Activated CD4-positive, CD25-positive, alpha-beta regulatory T cell treated with anti-CD3 and anti-CD28 coated beads, Interleukin-2, amount 50 U/mL, for 24 hours (primary cell): ENCODE results near the gene PRSS36.

Experiments
- ATAC-seq, 2 donors: fragments of 150-1000 bp; cut with Tn5 transposase; one replicate each; pipeline ENCODE4 v1.10.0; 2021; ENCODE audit warnings: mild to moderate bottlenecking in 1 of 2, moderate library complexity in 1 of 2

PRSS36 gene

DNA sequence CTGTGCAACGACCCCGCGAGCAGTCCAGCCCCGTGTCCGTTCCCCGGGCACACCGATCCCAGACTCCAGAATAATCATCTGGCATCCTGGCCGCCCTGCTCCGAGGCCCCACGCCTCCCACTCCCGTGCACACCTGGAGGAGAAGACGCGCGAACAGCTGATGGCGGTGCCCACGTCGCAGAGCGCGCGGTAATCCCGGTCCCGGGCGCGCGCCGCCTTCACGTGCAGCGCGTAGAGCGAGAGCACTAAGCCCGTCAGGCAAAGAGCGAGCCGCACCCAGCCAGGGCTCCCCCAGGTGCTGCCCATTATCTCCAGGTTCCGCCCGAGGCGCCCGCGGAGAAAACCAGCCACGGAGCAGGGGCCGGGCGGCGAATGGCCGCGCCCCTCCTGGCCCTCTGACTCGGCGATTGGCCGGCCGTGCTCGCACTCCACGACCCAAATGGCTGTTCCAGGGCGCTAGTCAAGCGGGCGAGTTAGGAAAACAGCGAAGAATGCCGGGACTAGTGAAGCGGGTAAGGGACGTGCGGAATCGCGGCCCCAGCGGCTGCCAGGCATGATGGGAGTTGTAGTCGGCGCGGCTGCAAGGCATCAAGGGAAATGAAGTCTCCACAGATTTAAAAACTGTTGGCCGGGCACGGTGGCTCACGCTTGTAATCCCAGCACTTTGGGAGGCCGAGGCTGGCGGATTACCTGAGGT lies 55.3 kb downstream of the PRSS36 start, which contains the start of gene VKORC1:
TSS of gene VKORC1 (minus strand) at position 374 of the 697 bp plus-strand sequence. CDS start at position 306, 68 bp downstream.
- peak; percentile 92 to 94 for ATAC-seq

GRCh38 chr16:31094088-31094423 lies 55.8 kb downstream of the PRSS36 start:
- ATAC-seq: no peak

GRCh38 chr16:31093132-31093703 lies 56.6 kb downstream of the PRSS36 start:
- ATAC-seq: no peak

- no peak for ATAC-seq
Observed at GRCh38 chr16:31092330-31092729, 57.5 kb downstream of the PRSS36 start.

- no peak for ATAC-seq
Observed at GRCh38 chr16:31090540-31090939, 59.3 kb downstream of the PRSS36 start.

DNA sequence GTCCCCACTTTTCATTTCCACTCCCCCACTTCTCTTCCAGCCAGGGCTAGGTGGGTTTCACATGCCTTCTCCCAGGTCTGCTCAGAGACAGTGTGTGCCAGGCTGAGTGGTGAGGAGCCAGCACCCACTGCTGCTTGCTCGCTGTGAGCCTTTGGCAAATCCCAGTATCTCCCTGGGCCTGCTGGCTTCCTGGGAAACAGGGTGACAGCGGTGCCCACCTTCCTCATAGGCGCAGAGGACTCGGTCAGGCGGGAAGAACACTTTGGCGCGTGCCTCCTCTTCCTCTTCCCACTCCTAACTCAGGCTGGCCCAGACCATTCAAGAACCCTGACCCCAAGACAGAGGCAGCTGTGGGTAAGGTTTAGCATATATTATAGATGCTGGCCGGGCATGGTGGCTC lies 60.7 kb downstream of the PRSS36 start:
- ATAC-seq: no peak
